IPS DF 4.7 (cell line): Measurements from ENCODE around the gene PEX5L.
"Not testable (repeated sequence)": the region's sequence is repeated elsewhere in the genome, so short reads cannot be mapped to it uniquely, and the experiment has no call there.

Experiments used
- DNase-seq: peaks from one replicate; pipeline ENCODE4 v3.0.0-alpha.2; 2013; ENCODE audit warnings: low spot score; ENCODE audit errors: extremely low read depth

The PEX5L gene

GRCh38 chr3:180008318-180008717 is 28.4 kb downstream of the PEX5L start:
- DNase-seq = not testable (repeated sequence)

- DNase-seq = no peak
Observed at GRCh38 chr3:180004542-180004941, 32.2 kb downstream of the PEX5L start.

GRCh38 chr3:180002006-180002405 is 34.7 kb downstream of the PEX5L start:
- no peak for DNase-seq

GRCh38 chr3:180000500-180000899 is 36.2 kb downstream of the PEX5L start:
- DNase-seq = no peak

- no peak for DNase-seq
Observed at GRCh38 chr3:179995406-179995805, 41.3 kb downstream of the PEX5L start.

GRCh38 chr3:179991883-179992282 is 44.9 kb downstream of the PEX5L start:
- DNase-seq = no peak

GRCh38 chr3:179991104-179991503 is 45.6 kb downstream of the PEX5L start:
- no peak for DNase-seq

- no peak for DNase-seq
Observed at GRCh38 chr3:179981646-179982045, 55.1 kb downstream of the PEX5L start.

GRCh38 chr3:179977356-179977755 is 59.4 kb downstream of the PEX5L start:
- no peak for DNase-seq

GRCh38 chr3:179973931-179974361 is 62.8 kb downstream of the PEX5L start:
- DNase-seq = no peak

- DNase-seq = no peak
Observed at GRCh38 chr3:179972881-179973423, 63.8 kb downstream of the PEX5L start.

GRCh38 chr3:179971280-179971679 is 65.5 kb downstream of the PEX5L start:
- no peak for DNase-seq

- no peak for DNase-seq
Observed at GRCh38 chr3:179970746-179971145, 66.0 kb downstream of the PEX5L start.

GRCh38 chr3:179969525-179969924 is 67.2 kb downstream of the PEX5L start:
- no peak for DNase-seq

- no peak for DNase-seq
Observed at GRCh38 chr3:179967622-179968021, 69.1 kb downstream of the PEX5L start.

- DNase-seq = no peak
Observed at GRCh38 chr3:179964890-179965289, 71.8 kb downstream of the PEX5L start.

- no peak for DNase-seq
Observed at GRCh38 chr3:179962629-179963387, 73.9 kb downstream of the PEX5L start.

- no peak for DNase-seq
Observed at GRCh38 chr3:179961703-179962078, 75.0 kb downstream of the PEX5L start.

- no peak for DNase-seq
Observed at GRCh38 chr3:179961071-179961702, 75.5 kb downstream of the PEX5L start.

GRCh38 chr3:179958759-179959158 is 78.0 kb downstream of the PEX5L start:
- no peak for DNase-seq

- DNase-seq = no peak
Observed at GRCh38 chr3:179958143-179958542, 78.6 kb downstream of the PEX5L start.

- DNase-seq = no peak
Observed at GRCh38 chr3:179957264-179957845, 79.4 kb downstream of the PEX5L start.
